LNCAP (cell line): ENCODE data around the gene LGALSL.

ENCODE experiments used
- CTCF ChIP-seq: fragments of 450-650 bp; IDR thresholded peaks from 2 replicates; pipeline ENCODE4 v1.5.1; 2017; ENCODE audit warnings: mild to moderate bottlenecking

LGALSL gene

DNA sequence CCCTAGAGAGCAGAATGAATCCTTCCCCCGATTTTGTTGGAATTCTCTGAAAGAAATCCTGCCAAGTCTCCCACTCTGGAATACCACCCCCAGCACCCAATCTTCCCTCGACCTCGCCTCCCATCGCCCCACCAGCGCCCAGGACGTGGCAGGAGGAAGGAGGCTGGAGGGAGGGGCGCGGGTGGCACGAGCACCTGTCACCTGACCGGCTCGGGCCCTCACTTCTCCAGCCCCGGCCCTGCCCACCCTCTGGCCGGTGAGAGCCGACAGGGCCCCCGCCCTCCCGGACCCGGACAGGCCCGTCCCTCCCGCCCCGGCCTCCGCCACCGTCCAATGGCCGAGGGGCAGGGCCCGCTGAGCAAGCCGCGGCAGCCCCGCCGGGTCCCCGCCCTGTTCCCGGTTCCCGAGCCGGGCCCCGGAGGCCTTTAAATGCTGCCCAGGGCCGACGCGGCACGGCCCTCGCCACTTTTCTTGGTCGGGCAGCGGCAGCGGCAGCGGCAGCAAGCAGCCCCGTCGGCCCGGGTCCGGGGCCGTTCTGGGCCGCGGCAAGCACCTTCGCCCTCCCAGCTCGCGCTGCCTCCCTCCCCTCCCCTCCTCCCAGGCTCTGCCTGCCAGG, at the start of gene LGALSL:
LGALSL (plus strand) TSS at position 393 of the 616 bp plus-strand sequence. CDS start 384 bp downstream, outside the sequence.
- no peak for TF ChIP-seq CTCF

DNA sequence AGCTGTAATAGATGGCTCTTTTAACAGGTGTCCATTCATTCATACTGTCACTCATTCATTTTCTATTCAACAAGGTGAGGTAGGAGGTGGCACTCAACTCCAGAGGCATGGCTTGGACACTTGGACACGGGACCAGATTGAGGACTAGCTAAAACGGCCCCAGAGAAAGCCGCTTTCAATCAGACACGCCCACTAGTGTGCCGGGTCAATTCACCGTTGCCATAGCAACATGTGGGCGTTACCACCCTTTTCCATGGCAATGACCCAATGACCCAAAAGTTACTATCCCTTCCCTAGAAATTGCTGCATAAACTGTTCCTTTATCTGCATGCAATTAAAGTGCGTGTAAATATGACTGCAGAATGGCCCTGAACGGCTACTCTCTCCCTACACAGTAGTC, 49.2 kb upstream of the LGALSL start:
- no peak for TF ChIP-seq CTCF

DNA sequence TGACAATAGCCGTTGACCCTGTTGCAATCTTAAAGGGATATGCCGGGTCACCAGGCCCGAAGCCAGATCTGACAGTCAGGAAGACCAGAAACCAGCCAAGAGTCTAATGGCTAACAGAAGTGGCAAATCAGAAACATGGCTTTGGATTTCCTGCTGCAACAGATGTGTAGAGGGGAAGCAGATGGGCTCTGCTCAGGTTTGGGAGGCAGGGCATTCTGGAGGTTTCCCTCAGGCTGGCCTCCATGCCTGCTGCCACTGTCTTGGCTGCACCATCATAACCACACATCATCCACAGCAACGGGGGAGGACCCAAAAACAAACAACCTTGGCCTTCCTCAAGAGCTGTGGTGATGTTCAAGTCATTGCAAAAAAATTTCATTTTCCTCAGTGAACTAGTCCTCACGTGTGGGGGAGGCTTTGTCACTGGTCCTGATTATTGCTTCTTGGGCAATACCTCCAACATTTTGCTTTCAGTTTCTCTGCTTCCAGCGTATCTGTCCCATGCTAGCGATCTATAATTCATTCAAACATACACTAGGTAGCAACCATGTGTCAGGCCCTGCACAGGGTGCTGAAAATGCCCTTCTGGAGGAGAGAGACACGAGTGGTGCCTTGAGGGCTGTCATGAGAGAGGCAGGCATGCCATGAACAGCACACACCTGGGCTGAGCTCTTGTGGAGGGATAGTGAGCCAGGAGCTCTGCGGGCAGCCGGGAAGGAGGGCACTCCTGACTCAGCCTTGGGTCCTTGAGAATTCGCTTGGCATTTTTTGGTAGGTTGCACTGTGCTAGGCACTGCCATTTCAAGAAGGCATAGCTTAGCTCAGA, 48.2 kb upstream of the LGALSL start:
- TF ChIP-seq CTCF, result no peak

GRCh38 chr2:64406407-64406774, 47.6 kb upstream of the LGALSL start:
- TF ChIP-seq CTCF, result no peak

- no peak for TF ChIP-seq CTCF
Measured at GRCh38 chr2:64408031-64408430, 45.9 kb upstream of the LGALSL start.

- TF ChIP-seq CTCF, result no peak
Measured at GRCh38 chr2:64410671-64411070, 43.3 kb upstream of the LGALSL start.

- no peak for TF ChIP-seq CTCF
Measured at GRCh38 chr2:64412671-64413070, 41.3 kb upstream of the LGALSL start.
